Lower leg skin (tissue), 3 donors: Measurements from ENCODE around the gene POC1A.

ENCODE experiments used
- CTCF ChIP-seq, 3 donors: fragments of 450-650 bp; IDR thresholded peaks; one replicate each; pipeline ENCODE4 v1.5.1; 2016; ENCODE audit warnings: antibody characterized with exemption in 3 of 3, mild to moderate bottlenecking in 3 of 3, moderate library complexity in 2 of 3
- POLR2A ChIP-seq, 2 donors: fragments of 450-650 bp; IDR thresholded peaks; one replicate each; pipeline ENCODE4 v1.6.1; 2016 to 2017; ENCODE audit warnings: antibody characterized with exemption in 2 of 2, mild to moderate bottlenecking in 1 of 2, moderate library complexity in 1 of 2

- TF ChIP-seq CTCF (IDR thresholded peaks at IDR 0.05) (no peak), POLR2A (IDR thresholded peaks at IDR 0.05) (no peak)
These were observed 6.4 kb downstream of the POC1A start for GRCh38 chr3:52147804-52148203.
